ENCODE results near the gene TACR1. TPM values are rescaled to one million over a fixed set of nuclear protein-coding genes. Genes with fewer than 3 reads are reported as not detected.

The TACR1 gene
- total RNA-seq, 1 experiment from 2014 or later = not detected

DNA sequence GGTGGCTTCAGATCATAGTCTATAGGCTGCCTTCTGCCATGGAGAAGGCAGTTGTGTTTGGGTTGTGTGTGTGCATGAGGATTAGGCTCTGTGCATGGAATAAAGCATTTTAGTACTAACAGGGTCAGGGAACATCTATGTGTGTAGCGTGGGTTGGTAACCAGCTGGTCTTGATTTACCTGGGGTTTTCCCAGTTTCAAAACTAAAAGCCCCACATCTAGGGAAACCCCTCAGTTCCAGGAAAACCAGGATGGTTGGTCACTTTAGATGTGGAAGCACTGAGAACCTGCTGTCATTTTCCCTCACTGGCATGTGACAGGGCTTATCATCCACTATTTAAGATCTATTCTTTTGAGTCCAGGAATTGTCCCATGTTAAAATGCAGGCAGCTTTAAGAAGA, 124.6 kb downstream of the TACR1 start (continued):
- TF ChIP-seq, protein P1, sequence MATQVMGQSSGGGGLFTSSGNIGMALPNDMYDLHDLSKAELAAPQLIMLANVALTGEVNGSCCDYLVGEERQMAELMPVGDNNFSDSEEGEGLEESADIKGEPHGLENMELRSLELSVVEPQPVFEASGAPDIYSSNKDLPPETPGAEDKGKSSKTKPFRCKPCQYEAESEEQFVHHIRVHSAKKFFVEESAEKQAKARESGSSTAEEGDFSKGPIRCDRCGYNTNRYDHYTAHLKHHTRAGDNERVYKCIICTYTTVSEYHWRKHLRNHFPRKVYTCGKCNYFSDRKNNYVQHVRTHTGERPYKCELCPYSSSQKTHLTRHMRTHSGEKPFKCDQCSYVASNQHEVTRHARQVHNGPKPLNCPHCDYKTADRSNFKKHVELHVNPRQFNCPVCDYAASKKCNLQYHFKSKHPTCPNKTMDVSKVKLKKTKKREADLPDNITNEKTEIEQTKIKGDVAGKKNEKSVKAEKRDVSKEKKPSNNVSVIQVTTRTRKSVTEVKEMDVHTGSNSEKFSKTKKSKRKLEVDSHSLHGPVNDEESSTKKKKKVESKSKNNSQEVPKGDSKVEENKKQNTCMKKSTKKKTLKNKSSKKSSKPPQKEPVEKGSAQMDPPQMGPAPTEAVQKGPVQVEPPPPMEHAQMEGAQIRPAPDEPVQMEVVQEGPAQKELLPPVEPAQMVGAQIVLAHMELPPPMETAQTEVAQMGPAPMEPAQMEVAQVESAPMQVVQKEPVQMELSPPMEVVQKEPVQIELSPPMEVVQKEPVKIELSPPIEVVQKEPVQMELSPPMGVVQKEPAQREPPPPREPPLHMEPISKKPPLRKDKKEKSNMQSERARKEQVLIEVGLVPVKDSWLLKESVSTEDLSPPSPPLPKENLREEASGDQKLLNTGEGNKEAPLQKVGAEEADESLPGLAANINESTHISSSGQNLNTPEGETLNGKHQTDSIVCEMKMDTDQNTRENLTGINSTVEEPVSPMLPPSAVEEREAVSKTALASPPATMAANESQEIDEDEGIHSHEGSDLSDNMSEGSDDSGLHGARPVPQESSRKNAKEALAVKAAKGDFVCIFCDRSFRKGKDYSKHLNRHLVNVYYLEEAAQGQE (IDR thresholded peaks at IDR 0.05; ENCODE audit: low read depth) = no peak
- no peak for TF ChIP-seq CBX3 (IDR thresholded peaks at IDR 0.05; ENCODE audit: low read depth)
- TF ChIP-seq FOSL1 (IDR thresholded peaks at IDR 0.05; ENCODE audit: low read depth) = no peak
- no peak for TF ChIP-seq ZNF274 (IDR thresholded peaks at IDR 0.05; ENCODE audit: low read depth, low read length)
- no peak for TF ChIP-seq JUND (IDR thresholded peaks at IDR 0.05)

DNA sequence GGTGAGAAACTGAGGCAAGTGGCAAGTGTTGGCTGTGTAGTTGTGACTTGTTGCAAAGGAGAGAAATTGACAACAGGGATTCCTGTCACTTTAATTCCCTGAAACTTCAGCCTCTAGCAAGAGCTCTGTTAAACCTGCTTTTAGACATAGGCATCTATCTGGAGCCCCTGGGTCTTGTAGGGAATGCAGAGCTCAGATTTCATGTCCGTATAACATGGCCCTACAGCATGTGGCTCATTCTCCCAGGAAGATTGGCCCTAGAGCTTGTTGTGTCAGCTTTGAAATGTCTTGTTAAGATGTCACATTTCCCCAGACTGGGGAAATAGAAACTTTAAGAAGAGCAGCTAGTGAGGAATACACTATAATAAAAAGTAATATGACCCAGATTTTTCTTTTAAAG, 125.1 kb downstream of the TACR1 start:
- ATAC-seq = no peak
- intact Hi-C loops (cut with micrococcal nuclease) = no loop called here
- Histone ChIP-seq H4K20me1 (ENCODE audit: insufficient read depth) (no peaks in the 10 kb centered on the region), H3K4me1 (ENCODE audit: control insufficient read depth in 1 of 2, insufficient read depth in 2 of 2, low read length in 2 of 2) (no peaks in the 10 kb centered on the region), H3K9me2 (ENCODE audit: insufficient read depth) (no peaks in the 10 kb centered on the region), H2AFZ (ENCODE audit: low read depth, low read length, poor library complexity, severe bottlenecking) (no peak overlapping the region), H3K9me3 (ENCODE audit: control insufficient read depth in 1 of 2, insufficient read depth in 1 of 2, low read depth in 1 of 2, low read length in 2 of 2) (no peaks in the 10 kb centered on the region), H3K27me3 (ENCODE audit: insufficient read depth, low read length) (peaks cover 23% of the 10 kb centered on the region), H3K27ac (ENCODE audit: low read depth, low read length) (no peak overlapping the region), H3K4me2 (ENCODE audit: low read length) (no peak overlapping the region), H3K79me2 (ENCODE audit: insufficient read depth, low read length) (no peaks in the 10 kb centered on the region), H3K4me3 (replicated peaks in 1 of 2; ENCODE audit: low read depth in 1 of 2, low read length in 2 of 2) (no peak overlapping the region), H3K36me3 (ENCODE audit: control insufficient read depth in 1 of 2, insufficient read depth in 2 of 2, low read length in 2 of 2) (no peaks in the 10 kb centered on the region), H3K9ac (ENCODE audit: low read length) (no peak overlapping the region)
- CTCF ChIA-PET = interaction anchor here (0.6 to 2.4 kb wide), 2 partner anchors 10 to 27 kb away, joined by 3 to 7 read pairs; no protein-coding TSS in a partner anchor
- DNase-seq (ENCODE audit: low read depth, low spot score) = no peak
- POLR2A ChIA-PET = no interaction called here
- RAD21 ChIA-PET (ENCODE audit: low non-redundant PET in 1 of 2, low total read pairs in 2 of 2, uncharacterized antibody in 2 of 2, unreplicated experiment in 2 of 2) = no interaction called here
- TF ChIP-seq SP1 (IDR thresholded peaks at IDR 0.05; ENCODE audit: low read depth) = no peak
- TF ChIP-seq SRF (IDR thresholded peaks at IDR 0.05; ENCODE audit: low read depth) = no peak
- TF ChIP-seq CBX3 (IDR thresholded peaks at IDR 0.05; ENCODE audit: low read depth) = no peak
- no peak for TF ChIP-seq SIN3A (IDR thresholded peaks at IDR 0.05; ENCODE audit: low read depth)
- no peak for TF ChIP-seq CEBPB (IDR thresholded peaks at IDR 0.05; ENCODE audit: low read depth)
- TF ChIP-seq EZH2 (IDR thresholded peaks at IDR 0.05) = no peak
- TF ChIP-seq, protein P2, sequence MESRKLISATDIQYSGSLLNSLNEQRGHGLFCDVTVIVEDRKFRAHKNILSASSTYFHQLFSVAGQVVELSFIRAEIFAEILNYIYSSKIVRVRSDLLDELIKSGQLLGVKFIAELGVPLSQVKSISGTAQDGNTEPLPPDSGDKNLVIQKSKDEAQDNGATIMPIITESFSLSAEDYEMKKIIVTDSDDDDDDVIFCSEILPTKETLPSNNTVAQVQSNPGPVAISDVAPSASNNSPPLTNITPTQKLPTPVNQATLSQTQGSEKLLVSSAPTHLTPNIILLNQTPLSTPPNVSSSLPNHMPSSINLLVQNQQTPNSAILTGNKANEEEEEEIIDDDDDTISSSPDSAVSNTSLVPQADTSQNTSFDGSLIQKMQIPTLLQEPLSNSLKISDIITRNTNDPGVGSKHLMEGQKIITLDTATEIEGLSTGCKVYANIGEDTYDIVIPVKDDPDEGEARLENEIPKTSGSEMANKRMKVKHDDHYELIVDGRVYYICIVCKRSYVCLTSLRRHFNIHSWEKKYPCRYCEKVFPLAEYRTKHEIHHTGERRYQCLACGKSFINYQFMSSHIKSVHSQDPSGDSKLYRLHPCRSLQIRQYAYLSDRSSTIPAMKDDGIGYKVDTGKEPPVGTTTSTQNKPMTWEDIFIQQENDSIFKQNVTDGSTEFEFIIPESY (IDR thresholded peaks at IDR 0.05; ENCODE audit: extremely low read depth, insufficient replicate concordance, low read length) = no peak
- TF ChIP-seq ZFX (IDR thresholded peaks at IDR 0.05) = no peak
- TF ChIP-seq POLR2AphosphoS5 (IDR thresholded peaks at IDR 0.05; ENCODE audit: low read depth, low read length) = no peak
- TF ChIP-seq EGR1 (IDR thresholded peaks at IDR 0.05; ENCODE audit: low read depth) = no peak
- no TSS peak for BruUV-seq (replicated peaks)

Data from HCT116 (cell line).